ENCODE measurements around the gene RHEBL1.

The RHEBL1 gene

DNA sequence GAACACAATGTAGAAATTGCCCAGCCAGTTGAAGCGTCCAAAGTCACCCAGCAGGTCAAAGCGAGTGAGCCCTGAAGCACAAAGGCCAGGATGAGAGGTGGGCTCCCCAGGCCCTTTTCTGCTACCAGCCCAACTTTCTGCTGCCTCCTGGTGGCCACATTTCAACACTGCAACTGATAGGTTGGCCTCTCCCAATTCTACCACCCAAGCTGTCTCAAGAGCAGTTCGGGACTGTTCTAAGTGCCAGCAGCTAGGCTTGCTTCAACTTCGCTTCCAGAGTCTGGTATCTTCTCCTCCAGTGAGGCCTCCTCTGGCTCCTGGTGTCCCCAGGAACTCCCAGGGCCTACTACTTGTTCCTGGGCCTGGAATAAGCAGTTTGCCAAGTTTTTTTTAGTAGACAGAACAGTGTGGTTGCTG is 28.3 kb upstream of the RHEBL1 start:
- Histone ChIP-seq H3K4me3 (ENCODE audit: low read depth in 1 of 5, low read length in 5 of 5) (no peak overlapping the region), H3K27ac (ENCODE audit: low read depth, low read length) (no peak overlapping the region), H3K36me3 (ENCODE audit: control insufficient read depth in 5 of 5, insufficient read depth in 5 of 5, low read length in 5 of 5) (peaks cover 12 to 65% (median 62%) of the 10 kb centered on the region in 5 donors), H3K4me1 (ENCODE audit: control insufficient read depth in 5 of 5, insufficient read depth in 5 of 5, low read length in 5 of 5) (peaks cover 1 to 17% (median 13%) of the 10 kb centered on the region in 5 donors), H3K9me3 (ENCODE audit: control insufficient read depth in 5 of 5, low read length in 5 of 5) (no peaks in the 10 kb centered on the region), H3K27me3 (ENCODE audit: control insufficient read depth in 5 of 5, insufficient read depth in 4 of 5, low read length in 5 of 5) (peaks cover 14 to 18% (median 18%) of the 10 kb centered on the region in 5 donors), H3K9ac (ENCODE audit: low read length in 5 of 5) (no peak overlapping the region)

DNA sequence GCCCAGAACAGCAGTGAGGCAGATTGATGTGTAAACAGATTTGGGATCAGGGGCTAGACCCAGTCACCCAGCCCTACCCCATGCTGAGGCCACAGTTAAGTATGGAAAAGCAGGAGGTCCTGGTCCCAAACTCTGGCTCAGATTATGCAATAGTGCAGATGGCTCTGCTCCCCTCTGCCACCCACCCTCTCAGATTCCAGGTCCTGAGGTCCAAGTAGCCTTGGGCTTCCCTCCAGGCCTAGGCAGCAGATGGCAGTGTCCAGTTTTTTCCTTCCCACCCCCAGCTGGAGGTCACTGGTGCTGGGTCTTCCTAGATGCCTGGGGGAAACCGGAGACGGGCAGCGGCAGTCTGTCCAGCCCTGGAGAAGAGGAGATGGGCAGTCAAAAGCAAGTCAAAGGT is 27.6 kb upstream of the RHEBL1 start:
- Histone ChIP-seq H3K9ac (ENCODE audit: low read length in 5 of 5) (no peak overlapping the region), H3K9me3 (ENCODE audit: control insufficient read depth in 5 of 5, low read length in 5 of 5) (no peaks in the 10 kb centered on the region), H3K4me1 (ENCODE audit: control insufficient read depth in 5 of 5, insufficient read depth in 5 of 5, low read length in 5 of 5) (peaks cover 1 to 23% (median 17%) of the 10 kb centered on the region in 5 donors), H3K4me3 (ENCODE audit: low read depth in 1 of 5, low read length in 5 of 5) (no peak overlapping the region), H3K27me3 (ENCODE audit: control insufficient read depth in 5 of 5, insufficient read depth in 4 of 5, low read length in 5 of 5) (peaks cover 15 to 24% (median 22%) of the 10 kb centered on the region in 5 donors), H3K36me3 (ENCODE audit: control insufficient read depth in 5 of 5, insufficient read depth in 5 of 5, low read length in 5 of 5) (peaks cover 12 to 58% (median 55%) of the 10 kb centered on the region in 5 donors), H3K27ac (ENCODE audit: low read depth, low read length) (no peak overlapping the region)

DNA sequence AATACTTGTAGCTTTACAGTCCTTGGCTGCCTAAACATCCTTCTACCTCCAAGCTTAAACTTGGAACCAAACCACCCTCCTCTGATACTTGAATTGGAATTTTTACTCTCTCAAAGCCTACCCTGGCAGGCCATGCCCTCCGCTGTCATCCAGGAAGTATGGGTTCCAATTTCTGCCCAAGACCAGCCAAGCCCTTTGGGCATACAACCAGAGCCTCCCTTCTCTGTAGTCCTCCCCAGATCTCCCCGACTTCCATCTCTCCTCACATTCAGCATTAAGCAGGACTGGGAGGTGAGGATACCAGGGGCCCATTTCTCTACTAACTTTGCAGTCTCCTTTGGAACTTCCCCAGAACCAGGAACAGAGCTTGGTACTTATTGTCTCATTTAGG is 25.2 kb upstream of the RHEBL1 start:
- Histone ChIP-seq H3K4me3 (ENCODE audit: low read depth in 1 of 5, low read length in 5 of 5) (no peak overlapping the region), H3K9me3 (ENCODE audit: control insufficient read depth in 5 of 5, low read length in 5 of 5) (no peaks in the 10 kb centered on the region), H3K4me1 (ENCODE audit: control insufficient read depth in 5 of 5, insufficient read depth in 5 of 5, low read length in 5 of 5) (peaks cover 1 to 47% (median 41%) of the 10 kb centered on the region in 5 donors), H3K27me3 (ENCODE audit: control insufficient read depth in 5 of 5, insufficient read depth in 4 of 5, low read length in 5 of 5) (peaks cover 31 to 47% (median 42%) of the 10 kb centered on the region in 5 donors), H3K36me3 (ENCODE audit: control insufficient read depth in 5 of 5, insufficient read depth in 5 of 5, low read length in 5 of 5) (peaks cover 6 to 34% (median 31%) of the 10 kb centered on the region in 5 donors), H3K27ac (ENCODE audit: low read depth, low read length) (no peak overlapping the region), H3K9ac (ENCODE audit: low read length in 5 of 5) (no peak overlapping the region)

DNA sequence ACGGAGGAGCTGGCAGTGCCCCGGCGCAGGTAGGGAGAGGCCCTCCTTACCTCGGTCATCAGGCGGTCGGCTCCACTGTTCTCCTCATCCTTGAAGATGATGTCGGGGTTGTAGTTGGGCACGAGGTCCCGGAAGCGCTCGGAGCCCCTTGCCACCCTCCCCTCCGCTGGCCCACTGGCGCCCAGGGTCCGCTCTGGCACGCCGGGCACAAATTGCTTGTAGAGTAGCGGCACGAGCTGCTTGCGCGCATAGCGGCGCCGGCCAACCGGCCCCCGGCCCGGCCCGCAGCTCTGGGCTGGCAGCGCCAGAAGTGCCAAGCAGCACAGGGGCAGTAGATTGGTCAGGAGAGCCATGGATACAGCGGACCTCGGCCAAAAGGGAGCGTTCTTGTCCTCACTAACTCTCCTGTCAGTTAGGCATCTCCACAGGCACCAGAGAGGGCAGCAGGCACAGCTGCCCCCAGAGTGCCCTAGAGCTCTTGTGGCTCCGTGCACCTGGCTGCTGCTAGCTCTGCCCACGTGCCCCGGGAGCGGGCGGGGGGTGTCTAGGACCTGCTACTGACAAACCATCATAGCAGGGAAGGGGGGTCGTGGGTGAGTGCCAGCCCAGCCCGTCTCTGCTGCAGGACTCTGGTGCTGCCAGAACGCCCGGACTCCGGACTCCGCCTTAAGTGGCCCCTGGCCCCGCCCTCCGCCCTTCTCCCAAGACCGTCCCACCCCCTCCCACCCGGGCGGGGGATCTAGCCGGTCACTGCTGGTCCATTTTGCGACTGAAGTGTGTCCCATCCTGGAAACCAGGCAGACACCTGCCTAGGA is 24.6 kb upstream of the RHEBL1 start, which contains the start of gene DHH:
Gene DHH (minus strand): TSS at position 642 of the 815 bp plus-strand sequence. CDS start 289 bp downstream, at position 353.
- no peak within 1 kb of the TSS for H3K9ac ChIP-seq (ENCODE audit: low read length in 5 of 5)

DNA sequence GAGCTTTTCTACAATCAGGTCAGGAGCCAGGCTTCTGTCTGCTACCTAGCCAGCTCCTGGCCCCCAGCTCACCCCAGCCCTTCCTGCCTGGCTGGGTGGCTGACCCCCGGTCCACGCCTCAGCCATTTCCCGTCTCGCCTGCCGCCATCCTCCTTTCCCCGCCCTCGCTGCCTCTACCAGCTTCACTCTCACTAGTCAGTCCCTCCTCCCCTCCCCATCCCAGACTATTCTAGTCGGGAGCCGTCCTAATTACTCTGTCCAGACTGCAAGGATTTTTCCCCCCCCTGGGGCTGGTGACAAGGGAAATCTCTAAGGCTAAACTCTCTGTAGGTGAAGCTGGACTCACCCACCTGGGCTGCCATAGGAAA is 24.0 kb upstream of the RHEBL1 start:
- Histone ChIP-seq H3K4me3 (ENCODE audit: low read depth in 1 of 5, low read length in 5 of 5) (peak overlapping the region in 3 of 5 donors; percentile 17 to 42 (median 42)), H3K9ac (ENCODE audit: low read length in 5 of 5) (no peak overlapping the region), H3K27me3 (ENCODE audit: control insufficient read depth in 5 of 5, insufficient read depth in 4 of 5, low read length in 5 of 5) (peaks cover 41 to 58% (median 54%) of the 10 kb centered on the region in 5 donors), H3K27ac (ENCODE audit: low read depth, low read length) (no peak overlapping the region), H3K4me1 (ENCODE audit: control insufficient read depth in 5 of 5, insufficient read depth in 5 of 5, low read length in 5 of 5) (peaks cover 1 to 54% (median 47%) of the 10 kb centered on the region in 5 donors), H3K36me3 (ENCODE audit: control insufficient read depth in 5 of 5, insufficient read depth in 5 of 5, low read length in 5 of 5) (peaks cover 4 to 27% (median 21%) of the 10 kb centered on the region in 5 donors), H3K9me3 (ENCODE audit: control insufficient read depth in 5 of 5, low read length in 5 of 5) (no peaks in the 10 kb centered on the region)

More for the DNA sequence above, 24.6 kb upstream of the RHEBL1 start, which contains the start of gene DHH:
- peaks cover 37 to 52% (median 48%) of the 10 kb centered on the region in 5 donors for H3K27me3 ChIP-seq (ENCODE audit: control insufficient read depth in 5 of 5, insufficient read depth in 4 of 5, low read length in 5 of 5)
- H3K9me3 ChIP-seq (ENCODE audit: control insufficient read depth in 5 of 5, low read length in 5 of 5): no peaks in the 10 kb centered on the region
- no peak within 1 kb of the TSS for H3K27ac ChIP-seq (ENCODE audit: low read depth, low read length)
- peaks cover 4 to 30% (median 27%) of the 10 kb centered on the region in 5 donors for H3K36me3 ChIP-seq (ENCODE audit: control insufficient read depth in 5 of 5, insufficient read depth in 5 of 5, low read length in 5 of 5)
- peak within 1 kb of the TSS in 4 of 5 donors; percentile 17 to 42 (median 38) for H3K4me3 ChIP-seq (ENCODE audit: low read depth in 1 of 5, low read length in 5 of 5)
- peaks cover 1 to 53% (median 47%) of the 10 kb centered on the region in 5 donors for H3K4me1 ChIP-seq (ENCODE audit: control insufficient read depth in 5 of 5, insufficient read depth in 5 of 5, low read length in 5 of 5)

DNA sequence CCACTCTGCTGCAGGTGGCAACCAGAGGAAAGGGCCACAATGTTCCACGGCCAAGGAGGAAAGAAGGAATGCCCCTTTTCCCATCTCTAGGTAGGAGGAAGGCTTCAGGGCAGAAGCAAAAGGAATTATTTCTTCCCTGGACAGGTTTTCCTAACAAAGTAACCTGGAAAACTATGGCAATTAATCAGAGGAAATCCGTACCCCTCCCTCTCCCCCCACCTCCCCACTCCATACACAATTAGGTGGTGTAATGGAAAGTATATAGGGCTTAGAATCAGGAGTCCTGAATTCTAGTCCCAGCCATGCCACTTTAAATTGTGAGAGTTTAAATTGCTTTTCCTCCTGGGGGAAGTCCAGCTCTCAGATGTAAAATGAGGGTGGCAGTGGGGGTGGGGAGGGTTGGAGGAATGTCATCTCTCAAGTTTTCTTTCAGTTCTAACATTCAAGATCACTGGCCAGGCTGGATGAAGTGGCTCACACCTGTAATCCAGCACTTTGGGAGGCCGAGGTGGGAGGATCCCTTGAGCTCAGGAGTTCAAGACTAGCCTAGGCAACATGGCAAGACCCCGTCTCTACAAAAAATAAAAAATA is 23.1 kb upstream of the RHEBL1 start:
- peaks cover 5 to 62% (median 55%) of the 10 kb centered on the region in 5 donors for H3K4me1 ChIP-seq (ENCODE audit: control insufficient read depth in 5 of 5, insufficient read depth in 5 of 5, low read length in 5 of 5)
- H3K9me3 ChIP-seq (ENCODE audit: control insufficient read depth in 5 of 5, low read length in 5 of 5): no peaks in the 10 kb centered on the region
- H3K36me3 ChIP-seq (ENCODE audit: control insufficient read depth in 5 of 5, insufficient read depth in 5 of 5, low read length in 5 of 5): peaks cover 4 to 18% (median 15%) of the 10 kb centered on the region in 5 donors
- H3K9ac ChIP-seq (ENCODE audit: low read length in 5 of 5): no peak overlapping the region
- peaks cover 46 to 61% (median 56%) of the 10 kb centered on the region in 5 donors for H3K27me3 ChIP-seq (ENCODE audit: control insufficient read depth in 5 of 5, insufficient read depth in 4 of 5, low read length in 5 of 5)
- no peak overlapping the region for H3K27ac ChIP-seq (ENCODE audit: low read depth, low read length)
- H3K4me3 ChIP-seq (ENCODE audit: low read depth in 1 of 5, low read length in 5 of 5): no peak overlapping the region

DNA sequence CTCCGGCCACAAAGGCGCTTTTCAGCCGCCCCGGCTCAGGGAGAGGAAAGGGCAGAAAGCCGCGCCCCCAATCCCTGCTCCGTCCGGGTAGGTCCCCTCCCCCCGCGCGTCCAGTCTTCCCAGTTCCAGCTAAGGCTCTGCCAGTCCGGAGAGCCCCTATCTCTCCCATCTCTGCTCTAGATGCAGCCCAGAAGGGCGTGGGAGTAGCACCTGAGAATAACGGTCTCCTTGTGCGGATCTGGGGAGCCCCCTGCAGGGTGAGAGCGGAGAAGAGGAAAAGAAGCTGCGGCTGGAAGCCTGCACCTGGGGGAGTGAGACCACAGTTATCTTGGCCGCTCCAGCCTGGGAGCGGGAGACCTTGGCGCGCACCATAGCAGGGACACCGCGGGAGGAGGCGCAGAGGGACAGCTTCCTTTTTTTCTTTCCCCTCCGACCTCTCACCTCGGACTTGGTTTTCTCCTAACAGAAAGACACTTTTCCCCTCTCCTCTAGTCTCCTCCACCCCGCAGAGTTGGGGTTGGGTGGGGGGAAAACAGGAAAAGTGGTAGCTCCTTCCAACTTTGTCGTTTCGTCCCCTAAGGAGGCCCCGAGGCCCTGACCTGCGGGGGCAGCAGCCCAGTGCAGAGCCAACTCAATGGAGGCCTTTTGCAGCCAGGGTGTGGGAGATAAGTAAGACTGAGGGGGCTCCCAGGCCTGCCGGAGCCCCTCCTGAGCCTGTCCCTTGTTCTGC is 22.5 kb upstream of the RHEBL1 start:
- Histone ChIP-seq H3K9me3 (ENCODE audit: control insufficient read depth in 5 of 5, low read length in 5 of 5) (no peaks in the 10 kb centered on the region), H3K4me3 (ENCODE audit: low read depth in 1 of 5, low read length in 5 of 5) (peak overlapping the region in 4 of 5 donors; percentile 30 to 56 (median 53)), H3K27me3 (ENCODE audit: control insufficient read depth in 5 of 5, insufficient read depth in 4 of 5, low read length in 5 of 5) (peaks cover 46 to 61% (median 56%) of the 10 kb centered on the region in 5 donors), H3K36me3 (ENCODE audit: control insufficient read depth in 5 of 5, insufficient read depth in 5 of 5, low read length in 5 of 5) (peaks cover 4 to 12% (median 9%) of the 10 kb centered on the region in 5 donors), H3K9ac (ENCODE audit: low read length in 5 of 5) (peak overlapping the region in 2 of 5 donors; percentile 29 to 43), H3K4me1 (ENCODE audit: control insufficient read depth in 5 of 5, insufficient read depth in 5 of 5, low read length in 5 of 5) (peaks cover 5 to 62% (median 55%) of the 10 kb centered on the region in 5 donors), H3K27ac (ENCODE audit: low read depth, low read length) (no peak overlapping the region)

DNA sequence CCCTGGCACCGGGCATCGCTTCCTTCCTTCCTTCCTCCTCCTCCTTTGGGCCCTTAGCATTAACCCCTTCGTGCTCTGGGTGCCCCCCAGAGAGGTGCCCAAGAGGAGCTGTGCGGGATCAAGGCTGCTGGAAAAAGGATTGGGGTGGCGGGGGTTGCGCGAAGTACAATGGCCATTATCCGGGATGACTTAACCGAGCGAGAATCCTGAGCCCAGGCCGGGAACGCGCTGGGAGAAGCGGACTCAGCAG is 22.0 kb upstream of the RHEBL1 start:
- Histone ChIP-seq H3K27me3 (ENCODE audit: control insufficient read depth in 5 of 5, insufficient read depth in 4 of 5, low read length in 5 of 5) (peaks cover 46 to 61% (median 56%) of the 10 kb centered on the region in 5 donors), H3K9ac (ENCODE audit: low read length in 5 of 5) (peak overlapping the region in 1 of 5 donors; percentile 43), H3K36me3 (ENCODE audit: control insufficient read depth in 5 of 5, insufficient read depth in 5 of 5, low read length in 5 of 5) (peaks cover 1 to 7% (median 4%) of the 10 kb centered on the region in 5 donors), H3K9me3 (ENCODE audit: control insufficient read depth in 5 of 5, low read length in 5 of 5) (no peaks in the 10 kb centered on the region), H3K4me1 (ENCODE audit: control insufficient read depth in 5 of 5, insufficient read depth in 5 of 5, low read length in 5 of 5) (peaks cover 5 to 62% (median 55%) of the 10 kb centered on the region in 5 donors), H3K27ac (ENCODE audit: low read depth, low read length) (no peak overlapping the region), H3K4me3 (ENCODE audit: low read depth in 1 of 5, low read length in 5 of 5) (peak overlapping the region in 4 of 5 donors; percentile 30 to 56 (median 53))

DNA sequence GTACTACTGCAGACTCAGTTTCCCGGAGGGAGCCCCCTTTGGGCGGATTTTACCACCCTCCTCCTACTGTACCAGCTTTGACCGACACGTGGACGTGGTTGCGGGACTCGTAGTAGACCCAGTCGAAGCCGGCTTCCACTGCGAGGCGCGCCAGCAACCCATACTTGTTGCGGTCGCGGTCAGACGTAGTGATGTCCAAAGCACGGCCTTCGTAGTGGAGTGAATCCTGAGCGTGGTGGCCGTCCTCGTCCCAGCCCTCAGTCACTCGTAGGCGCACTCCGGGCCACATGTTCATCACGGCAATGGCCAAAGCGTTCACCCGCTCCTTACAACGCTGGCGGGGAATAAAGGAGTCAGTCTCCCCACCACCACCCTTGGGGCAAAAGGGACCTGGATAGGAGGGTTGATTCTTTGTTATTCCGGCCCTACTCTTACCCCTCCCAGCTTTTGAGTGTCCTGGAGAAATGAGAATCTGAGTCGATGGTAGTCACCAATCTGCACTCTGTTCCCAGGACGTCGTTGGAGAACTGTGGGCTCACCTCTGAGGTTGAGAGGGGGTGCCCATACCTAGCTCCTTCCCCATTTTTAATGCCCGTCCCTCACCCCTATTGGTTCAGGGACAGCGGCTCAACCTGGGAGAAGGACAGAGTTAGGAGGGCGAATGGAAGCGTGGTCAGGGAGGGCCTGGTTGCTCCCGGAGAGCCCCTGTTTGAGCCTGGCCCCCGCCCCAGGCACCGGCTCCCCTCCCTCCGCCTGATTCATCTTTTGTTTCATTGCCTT is 21.5 kb upstream of the RHEBL1 start:
- no peak overlapping the region for H3K27ac ChIP-seq (ENCODE audit: low read depth, low read length)
- no peaks in the 10 kb centered on the region for H3K9me3 ChIP-seq (ENCODE audit: control insufficient read depth in 5 of 5, low read length in 5 of 5)
- H3K4me3 ChIP-seq (ENCODE audit: low read depth in 1 of 5, low read length in 5 of 5): peak overlapping the region in 3 of 5 donors; percentile 30 to 56 (median 50)
- peaks cover 0 to 4% (median 0%) of the 10 kb centered on the region in 5 donors for H3K36me3 ChIP-seq (ENCODE audit: control insufficient read depth in 5 of 5, insufficient read depth in 5 of 5, low read length in 5 of 5)
- H3K9ac ChIP-seq (ENCODE audit: low read length in 5 of 5): no peak overlapping the region
- peaks cover 5 to 62% (median 55%) of the 10 kb centered on the region in 5 donors for H3K4me1 ChIP-seq (ENCODE audit: control insufficient read depth in 5 of 5, insufficient read depth in 5 of 5, low read length in 5 of 5)
- H3K27me3 ChIP-seq (ENCODE audit: control insufficient read depth in 5 of 5, insufficient read depth in 4 of 5, low read length in 5 of 5): peaks cover 46 to 61% (median 56%) of the 10 kb centered on the region in 5 donors

Measured in subcutaneous abdominal adipose tissue (tissue), 5 donors.